ENCODE results near the gene CTXND2.
"Not testable (repeated sequence)": the region's sequence is repeated elsewhere in the genome, so short reads cannot be mapped to it uniquely, and the experiment has no call there.

The CTXND2 gene

DNA sequence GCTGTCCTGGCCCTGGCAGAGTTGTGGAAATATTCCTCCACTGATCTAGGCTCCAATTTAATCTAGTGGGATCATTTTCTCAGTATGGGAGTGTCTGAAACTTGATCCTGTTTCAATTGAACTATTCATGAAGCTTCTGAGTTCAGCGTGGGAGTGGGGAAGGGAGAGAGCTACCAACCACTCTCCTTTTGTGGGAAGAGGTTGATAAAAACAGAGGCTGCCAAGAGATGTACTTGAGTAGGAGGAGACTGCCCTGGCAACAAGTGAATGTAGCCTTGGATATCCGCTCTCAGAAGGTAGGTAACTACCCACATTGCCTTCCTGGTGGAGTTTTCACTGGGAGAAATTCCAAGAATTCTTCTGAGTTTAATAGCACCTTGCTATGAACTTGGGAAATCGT is at the start of gene CTXND2:
Gene CTXND2, plus strand, starts transcription at position 119 of the 400 bp plus-strand sequence. CDS start 25,179 bp downstream, outside the sequence.
- no peak for DNase-seq (ENCODE audit: low read depth)

DNA sequence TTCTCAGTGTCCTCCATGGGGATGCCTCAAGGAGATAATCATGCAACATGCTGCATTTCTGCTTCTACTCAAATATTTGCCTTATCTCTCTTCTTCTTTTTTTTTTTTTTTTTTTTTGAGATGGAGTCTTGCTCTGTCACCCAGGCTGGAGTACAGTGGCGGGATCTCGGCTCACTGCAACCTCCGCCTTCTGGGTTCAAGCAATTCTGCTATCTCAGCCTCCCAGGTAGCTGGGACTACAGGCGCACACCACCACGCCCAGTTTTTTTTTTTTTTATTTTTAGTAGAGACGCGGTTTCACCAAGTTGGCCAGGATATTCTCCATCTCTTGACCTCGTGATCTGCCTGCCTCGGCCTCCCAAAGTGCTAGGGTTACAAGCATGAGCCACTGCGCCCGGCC is 46.1 kb upstream of the CTXND2 start:
- DNase-seq (ENCODE audit: low read depth), result not testable (repeated sequence)

DNA sequence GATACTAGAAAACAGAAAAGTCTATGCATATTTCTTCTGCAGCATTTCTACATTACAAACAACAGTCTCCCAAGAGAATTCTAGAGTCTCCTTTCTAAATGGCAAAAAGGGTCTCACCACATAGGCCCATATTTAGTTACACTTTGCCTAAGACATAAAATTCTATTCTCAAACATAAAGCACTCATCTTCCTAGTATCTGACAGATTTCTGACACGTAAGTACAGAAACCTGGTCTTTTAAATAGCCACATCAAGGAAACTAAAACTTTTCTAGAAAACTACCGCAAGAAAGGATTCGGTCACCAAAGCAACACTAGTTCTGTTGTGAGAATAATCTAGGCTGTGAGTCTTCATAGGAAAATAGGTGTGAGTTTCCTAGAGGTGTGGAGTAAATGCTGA is 45.3 kb upstream of the CTXND2 start:
- DNase-seq (ENCODE audit: low read depth), result no peak

DNA sequence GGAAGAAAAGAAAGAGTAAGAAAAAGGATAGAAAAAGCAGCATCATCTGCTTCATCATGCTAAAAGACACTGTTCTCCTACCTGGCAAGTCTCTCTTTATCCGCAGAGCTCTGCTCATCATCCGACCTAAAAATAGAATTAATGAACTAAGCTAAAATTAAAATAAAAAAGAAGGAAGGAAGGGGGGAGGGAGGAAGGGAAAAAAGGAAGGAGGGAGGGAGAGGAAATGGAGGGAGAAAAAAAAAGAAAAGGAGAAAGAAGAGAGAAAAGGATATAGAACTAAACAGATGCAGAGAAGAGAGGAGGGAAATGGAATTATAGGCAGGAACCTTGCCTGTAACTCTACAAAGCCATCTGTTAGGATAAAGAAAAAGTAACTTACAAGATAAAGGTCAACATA is 44.6 kb upstream of the CTXND2 start:
- no peak for DNase-seq (ENCODE audit: low read depth)

DNA sequence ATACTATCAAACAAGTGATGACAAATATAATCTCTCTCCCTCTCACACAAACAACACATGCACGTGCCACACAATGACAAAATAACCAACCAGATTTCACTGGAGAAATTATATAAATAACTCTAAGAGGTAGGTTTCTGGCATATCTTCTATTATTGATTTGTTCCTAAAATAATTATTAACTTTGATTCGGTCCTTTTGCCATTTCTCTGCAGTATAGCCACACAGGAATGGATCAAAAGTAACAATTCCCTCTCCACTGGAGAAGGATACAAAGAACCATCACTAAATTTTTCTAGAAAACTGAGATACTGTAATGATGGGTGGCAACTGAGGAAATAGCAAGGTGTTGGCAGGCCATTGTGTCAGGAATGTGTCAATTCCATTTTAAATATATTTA is 44.0 kb upstream of the CTXND2 start:
- DNase-seq (ENCODE audit: low read depth), result no peak

DNA sequence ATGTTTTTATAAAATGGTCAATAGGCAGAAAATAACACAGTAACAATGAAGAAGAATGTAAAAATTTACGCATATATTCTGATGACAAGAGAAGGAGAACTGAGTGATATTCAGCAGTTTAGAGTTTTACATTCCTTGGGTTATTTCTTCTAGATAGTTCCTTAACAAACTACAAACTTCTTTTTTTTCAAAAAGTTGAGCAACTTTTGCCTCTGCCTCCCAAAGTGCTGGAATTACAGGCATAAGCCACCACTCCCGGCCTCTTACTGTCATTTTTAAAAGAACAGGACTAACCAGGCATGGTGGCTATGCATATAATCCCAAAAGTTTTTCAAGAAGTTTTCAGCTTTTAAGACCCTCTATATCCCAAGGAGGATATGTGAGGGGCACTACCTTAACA is 43.5 kb upstream of the CTXND2 start:
- no peak for DNase-seq (ENCODE audit: low read depth)

DNA sequence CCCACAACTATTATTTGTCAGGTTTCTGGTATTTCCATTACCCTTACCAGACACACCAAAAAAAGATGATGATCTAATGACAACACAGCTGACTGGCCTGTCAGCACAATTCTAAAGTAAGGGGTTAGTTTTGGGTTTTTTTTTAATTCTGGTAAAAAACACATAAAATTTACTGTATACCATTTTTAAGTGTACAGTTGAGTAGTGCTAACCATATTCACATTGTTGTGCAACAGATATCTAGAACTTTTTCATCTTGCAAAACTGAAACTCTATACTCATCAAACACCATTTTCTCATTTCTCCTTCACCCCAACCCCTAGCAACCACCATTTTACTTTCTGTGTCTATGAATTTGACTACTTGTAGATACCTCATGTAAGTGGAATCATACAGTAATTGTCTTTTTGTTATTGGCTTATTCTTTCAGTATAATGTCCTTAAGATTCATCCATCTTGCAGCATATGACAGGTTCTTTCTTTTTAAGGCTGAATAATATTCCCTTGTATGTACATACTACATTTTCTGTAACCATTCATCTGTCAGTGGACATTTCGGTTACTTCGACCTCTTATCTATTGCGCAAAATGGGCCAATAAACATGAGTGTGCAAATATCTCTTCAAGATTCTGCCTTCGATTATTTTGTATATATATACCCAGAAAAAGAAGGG is 40.3 kb upstream of the CTXND2 start:
- no peak for DNase-seq (ENCODE audit: low read depth)

DNA sequence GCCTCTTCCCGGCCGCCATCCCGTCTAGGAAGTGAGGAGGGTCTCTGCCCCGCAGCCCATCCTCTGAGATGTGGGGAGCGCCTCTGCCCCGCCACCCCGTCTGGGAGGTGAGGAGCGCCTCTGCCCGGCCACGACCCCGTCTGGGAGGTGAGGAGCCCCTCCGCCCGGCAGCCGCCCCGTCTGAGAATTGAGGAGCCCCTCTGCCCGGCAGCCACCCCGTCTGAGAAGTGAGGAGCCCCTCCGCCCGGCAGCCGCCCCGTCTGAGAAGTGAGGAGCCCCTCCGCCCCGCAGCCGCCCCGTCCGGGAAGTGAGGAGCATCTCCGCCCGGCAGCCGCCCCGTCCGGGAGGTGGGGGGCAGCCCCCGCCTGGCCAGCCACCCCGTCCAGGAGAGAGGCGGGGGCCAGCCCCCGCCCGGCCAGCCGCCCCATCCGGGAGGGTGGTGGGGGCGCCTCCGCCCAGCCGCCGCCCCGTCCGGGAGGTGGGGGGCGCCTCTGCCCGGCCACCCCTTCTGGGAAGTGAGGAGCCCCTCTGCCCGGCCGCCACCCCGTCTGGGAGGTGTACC is 36.1 kb upstream of the CTXND2 start:
- DNase-seq (ENCODE audit: low read depth), result not testable (repeated sequence)

DNA sequence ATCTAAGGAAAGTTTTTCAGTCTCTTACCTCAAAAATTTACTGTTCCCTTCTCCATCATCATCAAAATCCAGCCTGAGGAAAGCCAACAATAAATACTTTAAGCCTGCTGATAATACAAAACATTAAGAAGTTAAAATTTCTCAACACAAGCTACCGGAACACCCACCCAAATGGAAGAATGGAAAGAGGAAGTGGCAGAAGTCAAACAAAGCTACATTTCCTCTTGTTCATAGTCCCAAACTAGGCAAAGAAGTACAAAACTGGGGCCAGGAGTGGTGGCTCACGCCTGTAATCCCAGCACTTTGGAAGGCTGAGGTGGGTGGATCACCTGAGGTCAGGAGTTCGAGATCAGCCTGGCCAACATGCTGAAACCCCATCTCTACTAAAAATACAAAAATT is 34.2 kb upstream of the CTXND2 start:
- not testable (repeated sequence) for DNase-seq (ENCODE audit: low read depth)

DNA sequence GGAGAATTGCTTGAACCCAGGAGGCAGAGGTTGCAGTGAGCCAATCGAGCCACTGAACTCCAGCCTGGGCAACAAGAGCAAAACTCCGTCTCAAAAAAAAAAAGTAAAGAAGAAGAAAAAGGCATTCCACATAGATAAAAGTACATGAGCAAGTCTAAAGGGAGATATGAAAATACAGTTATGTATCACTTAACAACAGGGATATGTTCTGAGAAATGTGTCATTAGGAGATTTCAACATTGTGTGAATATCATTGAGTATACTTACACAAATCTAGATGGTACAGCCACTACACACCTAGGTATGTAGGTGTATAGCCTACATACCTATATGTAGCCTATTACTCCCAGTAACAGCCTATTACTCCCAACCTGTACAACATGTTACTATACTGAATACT is 23.2 kb upstream of the CTXND2 start:
- no peak for DNase-seq (ENCODE audit: low read depth)

DNA sequence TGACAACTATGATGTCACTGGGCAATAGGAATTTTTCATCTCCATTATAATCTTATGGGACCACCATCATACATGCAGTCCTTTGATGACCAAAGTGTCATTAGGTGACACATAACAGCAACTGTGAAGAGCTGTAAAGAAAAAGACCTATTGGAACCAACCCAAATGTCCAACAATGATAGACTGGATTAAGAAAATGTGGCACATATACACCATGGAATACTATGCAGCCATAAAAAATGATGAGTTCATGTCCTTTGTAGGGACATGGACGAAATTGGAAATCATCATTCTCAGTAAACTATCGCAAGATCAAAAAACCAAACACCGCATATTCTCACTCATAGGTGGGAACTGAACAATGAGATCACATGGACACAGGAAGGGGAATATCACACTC is 22.7 kb upstream of the CTXND2 start:
- DNase-seq (ENCODE audit: low read depth), result not testable (repeated sequence)

DNA sequence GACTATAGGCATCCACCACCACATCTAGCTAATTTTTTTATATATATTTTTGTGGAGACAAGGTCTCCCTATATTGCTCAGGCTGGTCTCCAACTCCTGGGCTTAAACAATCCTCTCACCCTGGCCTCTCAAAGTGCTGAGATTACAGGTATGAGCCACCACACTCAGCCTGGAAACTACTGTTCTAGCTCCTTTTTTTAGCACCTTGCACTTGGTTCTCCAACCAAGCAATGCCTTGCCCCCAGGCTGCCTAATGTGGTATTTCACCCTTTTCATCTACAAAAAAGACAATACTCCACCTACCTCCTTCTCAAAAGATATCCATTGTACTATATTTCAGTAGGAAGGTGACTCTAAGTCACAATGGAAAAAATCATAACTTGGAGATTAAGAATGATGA is 17.3 kb upstream of the CTXND2 start:
- DNase-seq (ENCODE audit: low read depth), result no peak

DNA sequence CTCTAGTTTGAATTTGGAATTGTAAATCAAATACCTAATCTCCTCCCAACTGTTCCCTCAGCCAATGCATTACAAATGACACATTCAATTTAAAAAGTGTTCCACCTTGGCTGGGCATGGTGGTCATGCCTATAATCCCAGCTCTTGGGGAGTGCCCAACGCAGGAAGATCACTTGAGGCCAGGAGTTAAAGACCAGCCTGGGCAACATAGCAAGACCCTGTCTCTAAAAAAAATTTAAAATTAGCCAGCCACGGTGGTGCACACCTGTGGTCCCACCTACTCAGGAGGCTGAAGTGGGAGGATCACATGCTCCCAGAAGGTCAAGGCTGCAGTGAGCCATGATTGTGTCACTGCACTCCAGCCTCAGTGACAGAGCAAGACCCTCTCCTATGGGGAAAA is 14.4 kb upstream of the CTXND2 start:
- no peak for DNase-seq (ENCODE audit: low read depth)

DNA sequence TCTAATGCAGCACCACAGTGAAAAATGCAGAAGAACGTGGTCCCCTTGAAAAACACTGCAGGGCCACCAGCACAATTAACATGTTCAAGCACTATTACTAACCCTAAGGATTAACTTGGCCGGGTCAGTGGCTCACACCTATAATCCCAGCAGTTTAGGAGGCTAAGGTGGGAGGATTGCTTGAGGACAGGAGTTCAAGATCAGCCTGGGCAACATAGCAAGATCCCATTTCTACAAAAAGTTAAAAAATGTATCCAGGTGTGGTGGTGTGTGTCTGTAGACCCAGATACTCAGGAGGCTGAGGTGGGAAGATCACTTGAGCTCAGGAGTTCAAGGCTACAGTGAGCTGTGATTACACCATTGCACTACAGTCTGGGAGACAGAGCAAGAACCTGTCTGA is 13.4 kb upstream of the CTXND2 start:
- no peak for DNase-seq (ENCODE audit: low read depth)

DNA sequence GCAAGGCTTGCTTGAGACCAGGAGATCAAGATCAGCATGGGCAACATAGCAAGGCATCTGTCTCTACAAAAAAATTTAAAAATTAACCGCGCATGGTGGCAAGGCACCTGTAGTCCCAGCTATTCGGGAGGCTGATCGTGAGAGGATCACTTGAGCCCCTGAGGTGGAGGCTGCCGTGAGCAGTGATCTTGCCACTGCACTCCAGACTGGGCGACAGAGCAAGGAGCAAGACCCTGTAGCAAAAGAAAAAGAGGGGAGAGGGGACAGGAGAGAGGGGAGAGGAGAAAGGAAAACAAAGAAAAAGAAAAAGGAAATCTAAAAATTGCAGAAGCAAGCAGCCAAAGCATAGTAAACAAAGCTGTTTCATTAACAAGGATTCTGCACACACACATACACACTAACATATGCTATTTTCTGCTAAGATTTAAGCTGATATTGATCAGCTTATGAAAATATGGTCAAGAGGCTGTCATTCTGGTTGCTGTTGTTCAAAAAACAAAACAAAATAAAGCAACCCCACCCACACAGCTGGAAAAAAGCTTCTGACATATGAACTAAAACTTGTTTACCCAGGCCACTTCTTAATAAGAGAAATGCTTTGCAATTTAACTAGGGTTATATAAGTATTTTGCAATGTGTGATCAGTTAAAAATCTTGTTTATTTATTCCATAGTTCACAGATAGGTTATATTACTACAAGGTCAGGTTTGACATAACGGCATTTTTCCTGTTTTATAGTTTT is 12.3 kb upstream of the CTXND2 start:
- no peak for DNase-seq (ENCODE audit: low read depth)

DNA sequence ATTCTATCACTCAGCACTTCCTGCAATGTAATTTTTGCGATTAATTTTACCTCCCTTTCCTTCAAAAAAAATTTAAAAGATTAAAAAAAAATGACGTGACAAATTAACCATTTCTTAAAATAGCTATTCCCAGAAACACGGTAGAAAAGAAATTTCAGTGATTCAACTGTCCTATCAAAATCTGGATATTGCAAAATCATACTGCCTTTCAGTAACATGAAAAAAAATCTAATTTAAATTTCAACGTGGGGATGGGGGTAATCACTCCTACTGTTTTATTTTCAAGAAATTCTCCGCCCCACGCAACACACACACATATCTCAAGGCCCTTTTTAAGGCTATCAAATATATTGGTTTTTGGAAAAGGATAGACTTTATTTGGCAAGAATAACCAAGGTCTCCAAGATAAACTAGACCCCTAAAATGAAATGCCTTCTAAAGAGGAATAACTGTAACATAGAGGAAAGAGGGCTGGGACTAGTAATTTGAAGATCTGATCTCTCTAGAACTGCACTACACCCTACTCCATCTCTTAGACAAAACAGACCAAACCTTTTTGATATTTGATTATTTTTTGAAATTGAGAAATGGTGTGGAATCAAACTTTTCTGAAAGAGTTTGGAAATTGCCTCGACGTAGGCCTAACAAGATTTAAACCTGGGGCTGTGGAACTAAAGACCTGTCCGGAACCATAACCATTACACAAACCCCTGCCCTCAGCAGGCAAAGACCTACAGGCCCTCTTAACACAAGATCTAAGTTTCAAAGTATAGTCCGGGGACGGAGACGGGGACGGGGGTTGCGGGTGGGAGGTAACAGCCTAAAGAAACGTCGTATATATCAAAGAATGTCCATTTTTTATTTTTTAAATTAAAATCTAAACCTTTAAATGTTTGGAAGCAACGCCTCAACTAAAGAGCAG is 11.5 kb upstream of the CTXND2 start:
- no peak for DNase-seq (ENCODE audit: low read depth)

DNA sequence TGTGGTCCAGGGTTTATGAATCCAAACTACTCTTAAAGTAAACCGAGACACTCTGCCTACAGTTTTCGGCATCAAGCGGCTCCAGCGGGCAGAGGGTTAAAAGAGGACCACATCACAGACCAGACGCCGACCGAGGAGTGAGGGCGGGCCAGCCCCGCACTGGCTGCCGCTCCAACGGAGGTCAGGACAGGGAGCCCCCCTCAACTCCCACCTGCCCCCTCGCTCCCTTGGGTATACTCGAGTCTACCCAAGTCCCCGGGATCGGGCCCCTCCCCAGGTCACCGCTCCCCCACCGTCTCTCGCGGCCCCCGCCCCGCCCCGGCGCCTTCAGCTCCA is 10.8 kb upstream of the CTXND2 start:
- peak; percentile 29 for DNase-seq (ENCODE audit: low read depth)

DNA sequence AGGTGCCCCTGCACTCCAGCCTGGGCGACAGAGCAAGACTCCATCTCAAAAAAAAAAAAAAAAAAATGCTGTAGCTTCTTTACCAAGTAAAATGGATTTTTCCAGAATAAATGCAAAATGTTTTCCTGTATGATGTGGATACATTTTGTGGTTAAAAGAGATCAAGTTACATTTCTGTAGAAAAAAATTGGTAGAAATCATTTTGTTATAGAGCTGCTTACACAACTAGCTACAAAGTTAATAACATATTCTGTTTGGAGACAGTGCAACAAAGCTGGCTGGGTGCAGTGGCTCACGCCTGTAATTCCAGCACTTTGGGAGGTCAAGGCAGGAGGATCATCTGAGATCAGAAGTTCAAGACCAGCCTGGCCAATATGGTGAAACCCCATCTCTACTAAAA is 8.0 kb upstream of the CTXND2 start:
- not testable (repeated sequence) for DNase-seq (ENCODE audit: low read depth)

DNA sequence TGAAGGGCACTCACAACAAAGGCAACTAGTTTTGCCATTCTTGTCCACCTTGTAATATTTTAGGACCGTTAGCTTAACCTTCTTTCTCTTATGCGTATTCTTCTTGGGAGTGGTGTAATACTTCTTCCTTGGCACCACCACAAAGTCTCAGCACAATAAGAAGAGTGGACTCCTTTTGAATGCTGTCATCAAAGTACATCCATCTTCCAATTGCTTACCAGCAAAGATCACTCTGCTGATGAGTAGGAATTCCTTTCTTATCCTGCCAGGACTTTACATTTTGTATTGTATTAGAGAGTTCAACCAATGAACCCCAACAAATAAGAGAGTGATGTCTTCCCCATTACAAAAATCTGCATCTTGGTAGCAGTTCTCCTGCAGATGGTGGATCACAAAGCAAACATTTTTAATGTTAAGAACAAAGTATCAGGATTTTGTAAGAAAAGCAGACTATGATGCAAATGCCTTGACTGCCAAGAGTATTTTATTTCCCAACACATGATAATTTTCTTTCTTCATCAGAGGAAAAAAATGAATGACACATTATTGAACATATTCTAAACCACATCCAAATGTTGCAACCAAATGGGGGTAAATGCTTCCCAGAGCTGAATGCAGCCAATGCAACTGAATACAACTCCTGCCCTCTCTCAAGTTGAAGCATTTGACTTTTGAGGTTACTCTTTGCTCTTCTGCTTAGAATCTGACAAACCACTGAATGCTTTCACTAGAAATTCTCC is 5.4 kb upstream of the CTXND2 start:
- peak; percentile 93 for DNase-seq (ENCODE audit: low read depth)

DNA sequence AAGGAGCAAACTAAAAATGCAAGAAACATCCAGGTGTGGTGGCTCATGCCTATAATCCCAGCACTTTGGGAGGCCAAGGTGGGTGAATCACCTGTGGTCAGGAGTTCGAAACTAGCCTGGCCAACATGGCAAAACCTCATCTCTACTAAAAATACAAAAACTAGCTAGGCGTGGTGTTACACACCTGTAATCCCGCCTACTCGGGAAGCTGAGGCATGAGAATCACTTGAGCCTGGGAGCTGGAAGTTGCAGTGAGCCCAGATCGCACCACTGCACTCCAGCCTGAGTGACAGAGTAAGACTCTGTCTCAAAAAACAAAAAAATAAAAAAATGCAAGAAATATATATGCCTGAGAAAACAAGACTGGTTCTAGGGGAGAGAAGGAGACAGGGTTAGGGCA is 3.8 kb upstream of the CTXND2 start:
- DNase-seq (ENCODE audit: low read depth), result not testable (repeated sequence)

DNA sequence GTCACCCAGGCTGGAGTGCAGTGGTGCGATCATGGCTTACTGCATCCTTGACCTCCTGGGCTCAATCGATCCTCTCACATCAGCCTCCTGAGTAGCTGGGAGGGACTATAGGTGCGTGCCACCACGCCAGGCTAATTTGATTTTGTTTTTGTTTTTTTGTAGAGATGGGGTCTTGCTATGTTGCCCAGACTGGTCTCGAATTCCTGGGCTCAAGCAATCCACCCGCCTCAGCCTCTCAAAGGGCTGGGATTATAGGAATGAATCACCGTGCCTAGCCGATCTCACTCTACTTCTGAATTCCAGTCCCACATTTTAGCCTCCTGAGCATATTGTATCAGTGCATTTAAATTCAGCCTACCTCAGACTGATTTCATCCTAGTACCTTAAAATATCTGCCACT is 1.8 kb downstream of the CTXND2 start:
- DNase-seq (ENCODE audit: low read depth), result no peak

DNA sequence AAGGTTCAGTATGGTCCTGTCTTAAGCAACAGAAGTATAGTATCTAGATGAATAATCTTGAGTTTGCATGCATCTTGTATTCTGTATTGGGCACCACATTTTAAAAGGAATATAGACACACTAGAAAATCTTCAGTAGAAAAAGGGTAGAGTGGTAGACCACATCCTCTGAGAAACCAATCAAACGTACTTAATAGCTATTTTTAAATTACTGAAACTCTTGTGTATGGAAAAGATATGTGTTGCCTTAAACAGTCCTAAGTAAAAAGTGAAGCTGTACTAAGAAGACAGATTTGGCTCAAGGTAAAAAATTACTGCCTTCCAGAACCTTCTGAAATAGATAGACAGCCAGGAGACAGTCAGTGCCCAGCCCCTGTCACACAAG is 3.1 kb downstream of the CTXND2 start:
- DNase-seq (ENCODE audit: low read depth), result no peak

All from fibroblast of the conjunctiva (primary cell).